Suppressor macrophage treated with lipopolysaccharide for 1 hour (primary cell): ENCODE data around the gene CDC5L.
A peak's percentile ranks its signal among the peaks of the same experiment; 100 is the strongest.

Experiments
- DNase-seq, 3 donors: peaks; one replicate each; pipeline ENCODE4 v3.0.0-alpha.2; 2020 to 2022

The CDC5L gene

DNA sequence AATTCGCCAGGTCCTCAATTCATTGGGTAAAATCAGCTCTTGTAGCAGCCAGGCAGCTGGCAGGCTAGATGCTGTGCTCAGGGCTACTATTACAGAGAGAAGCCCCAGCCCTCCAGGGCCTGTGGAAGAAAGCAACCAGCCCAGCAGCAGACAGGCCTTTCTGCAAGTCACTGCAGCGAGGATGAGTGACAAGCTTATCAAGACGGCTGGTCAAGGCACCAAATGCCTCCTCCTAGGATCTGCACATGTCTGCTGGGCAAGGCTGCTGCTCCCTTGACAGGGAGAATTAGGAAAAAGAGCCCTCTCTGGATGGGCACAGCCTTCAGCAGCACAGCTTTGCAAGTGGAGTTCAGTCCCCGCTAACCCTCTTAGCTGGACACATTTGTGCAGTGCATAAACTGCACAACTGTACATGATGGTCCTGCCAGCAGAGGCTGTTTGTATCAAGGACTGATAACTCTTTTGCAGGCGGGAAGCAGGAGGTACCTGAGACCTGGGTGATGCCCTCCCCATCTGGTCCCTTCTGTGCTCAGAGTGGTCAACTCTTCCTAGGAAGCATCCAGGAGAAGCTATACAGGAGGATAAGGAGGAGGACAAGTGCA, 89.9 kb downstream of the CDC5L start:
- DNase-seq, result no peak

DNA sequence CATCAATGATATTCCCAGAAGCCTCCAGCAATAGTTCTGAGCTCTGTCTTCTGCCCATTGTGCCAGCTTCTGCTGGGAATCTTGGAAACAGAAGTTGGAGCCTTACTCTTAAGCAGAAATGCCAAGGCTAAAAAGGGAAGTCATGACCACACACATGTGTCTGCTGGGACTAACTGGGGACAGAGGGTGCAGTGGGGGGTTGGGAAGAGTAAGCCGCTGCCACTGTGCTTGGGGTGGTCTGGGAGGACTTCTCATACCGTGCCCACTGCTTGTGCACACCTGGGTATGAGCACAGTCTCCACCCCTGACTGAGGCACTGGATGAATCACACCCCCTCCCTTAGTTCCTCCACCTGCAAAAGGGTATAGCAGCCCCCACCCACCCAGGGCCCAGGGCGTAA, 90.7 kb downstream of the CDC5L start:
- DNase-seq, result peak; percentile 58 to 66 (median 65)

DNA sequence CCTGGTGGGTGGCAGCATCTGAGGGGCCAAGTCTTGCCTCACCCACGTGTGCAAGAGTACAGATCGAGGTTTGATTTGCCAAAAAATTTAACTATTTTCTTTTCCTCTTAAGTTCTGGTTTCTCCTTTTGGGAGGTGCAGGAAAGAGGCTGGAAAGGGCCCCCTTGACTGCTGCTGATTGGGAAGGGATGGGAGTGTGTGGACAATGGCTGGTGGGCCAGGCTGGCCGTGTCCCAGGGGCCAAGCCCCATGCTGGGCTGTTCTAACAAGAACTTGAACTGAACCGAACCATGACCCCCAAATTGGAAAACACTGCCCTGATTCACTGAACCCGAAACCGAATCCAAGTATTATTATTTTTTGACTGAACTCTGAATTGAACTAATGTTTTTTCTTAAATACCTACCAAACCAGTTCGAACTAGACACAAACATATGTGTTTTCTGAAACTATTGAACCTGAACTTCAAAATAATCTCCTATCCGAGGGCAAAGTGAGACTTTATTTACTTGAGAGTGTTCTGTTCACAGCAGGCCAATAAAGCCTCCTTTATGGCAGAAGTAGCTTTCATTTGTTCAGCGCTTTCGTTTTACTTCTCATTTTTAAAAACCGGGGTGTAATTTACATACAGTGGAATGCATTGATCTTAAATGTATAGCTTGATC, 91.2 kb downstream of the CDC5L start:
- peak in 1 of 3 donors; percentile 9 for DNase-seq

DNA sequence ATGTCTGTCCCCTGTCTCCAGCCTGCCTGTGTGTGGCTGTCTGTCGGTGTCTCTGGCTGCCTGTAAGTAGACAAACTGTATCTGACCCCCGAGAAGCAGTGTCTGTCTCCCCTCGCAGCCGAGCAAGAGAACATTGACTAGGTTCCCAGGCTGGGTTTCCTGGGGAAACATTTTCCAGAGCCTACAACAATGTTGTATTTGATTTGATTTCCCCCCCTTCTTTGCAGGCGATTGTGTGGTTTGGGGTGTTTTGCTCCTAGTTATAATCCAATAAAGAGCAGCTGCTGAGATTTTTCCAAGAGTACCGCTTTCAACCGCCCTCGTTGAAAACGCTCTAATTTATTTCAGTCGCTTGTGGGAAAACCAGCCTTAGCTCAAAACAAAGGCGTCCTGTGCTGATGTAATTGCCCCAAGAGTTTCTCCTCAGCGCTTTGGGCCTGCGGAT, 92.6 kb downstream of the CDC5L start:
- DNase-seq, result no peak

DNA sequence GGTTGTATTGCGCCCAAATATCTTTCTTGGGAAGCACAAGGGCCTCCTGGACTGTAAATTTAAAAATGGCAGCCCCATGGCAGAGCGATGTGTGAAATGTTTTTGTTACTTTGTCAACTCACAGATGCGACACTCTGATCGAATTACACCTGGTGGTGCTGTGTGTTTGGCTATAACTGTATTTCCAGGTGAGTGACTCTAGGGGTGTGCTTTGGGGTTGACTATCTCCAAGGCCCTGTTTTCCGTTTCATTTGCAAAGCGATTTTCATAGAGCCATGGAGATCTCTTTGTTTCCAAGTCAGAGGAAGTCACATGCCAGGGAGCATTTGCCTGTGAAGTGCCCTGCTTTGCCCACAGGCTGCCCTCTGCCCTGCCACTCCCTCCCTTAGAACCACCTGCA, 93.5 kb downstream of the CDC5L start:
- no peak for DNase-seq

DNA sequence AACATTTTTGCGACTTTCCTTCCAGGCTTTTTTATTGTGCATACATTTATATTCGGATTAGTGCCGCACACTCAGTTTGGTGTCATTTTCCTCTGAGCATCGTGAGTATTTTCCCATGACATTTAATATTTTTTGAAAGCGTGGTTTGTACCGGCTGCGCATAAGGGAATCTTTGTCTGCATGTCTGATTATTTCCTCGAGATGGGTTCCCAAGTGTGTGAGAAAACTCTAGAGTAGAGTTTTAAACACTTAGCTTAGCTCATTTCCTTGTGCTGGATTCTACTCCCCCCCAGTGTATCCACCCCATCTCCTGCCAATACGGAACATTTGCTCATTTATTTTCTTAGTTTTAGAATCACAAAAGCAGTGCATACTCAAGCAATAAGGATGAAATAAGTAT, 94.3 kb downstream of the CDC5L start:
- DNase-seq, result no peak

DNA sequence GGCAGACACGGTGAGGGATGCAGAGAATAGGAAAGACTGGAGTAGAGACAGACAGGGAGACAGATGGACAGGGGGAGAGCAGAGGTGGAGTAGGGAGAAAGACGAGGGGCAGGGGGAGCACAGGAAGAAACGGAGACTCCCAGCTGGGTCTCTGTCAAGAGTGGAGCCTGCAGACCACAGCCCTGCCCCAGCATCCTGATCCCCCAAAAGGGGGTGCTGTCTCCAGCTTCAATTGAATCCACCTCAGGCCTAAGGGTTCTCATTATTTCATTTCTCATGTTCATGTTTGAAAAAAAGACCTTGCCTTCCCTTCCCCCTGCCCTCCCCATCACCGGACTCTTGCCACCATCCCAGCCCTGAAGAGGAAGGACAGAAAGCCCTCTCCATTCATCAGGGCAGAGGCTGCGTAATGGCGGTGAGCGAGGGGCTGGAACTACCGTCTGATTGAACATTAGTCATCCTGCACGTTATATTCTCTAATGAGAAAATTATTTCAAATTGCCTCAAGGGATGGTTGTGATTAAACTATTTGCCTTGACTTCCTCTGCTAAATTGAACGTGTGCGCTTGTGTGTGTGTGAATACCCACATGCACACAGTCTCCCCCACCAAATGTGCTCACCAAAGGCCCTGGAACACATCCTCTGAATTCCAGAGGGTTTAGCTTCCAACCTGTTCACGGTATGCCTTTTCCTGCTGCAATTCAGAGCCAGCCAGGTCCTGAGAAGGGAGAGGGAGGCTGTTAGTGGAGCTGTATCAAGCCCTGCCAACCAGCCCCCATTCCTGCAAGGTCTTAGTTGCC, 98.3 kb downstream of the CDC5L start:
- DNase-seq, result no peak

DNA sequence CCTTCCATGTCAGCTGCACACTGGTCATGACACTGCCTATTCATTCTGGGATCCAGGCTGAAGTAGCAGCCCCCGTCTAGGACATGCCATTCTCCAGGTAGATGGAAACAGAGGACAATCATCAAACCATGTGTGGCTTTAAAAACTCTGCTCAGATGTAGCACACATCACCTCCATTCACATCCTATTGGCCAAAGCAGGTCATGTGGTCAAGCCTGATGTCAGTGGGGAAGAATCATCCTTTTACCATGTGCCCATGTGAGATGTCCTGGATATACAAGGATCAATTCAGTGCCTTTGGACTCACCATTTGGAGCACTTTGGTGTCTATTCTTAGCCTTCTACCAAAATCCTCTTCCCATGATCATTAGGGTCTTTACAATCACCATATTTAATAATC, 99.5 kb downstream of the CDC5L start:
- no peak for DNase-seq

DNA sequence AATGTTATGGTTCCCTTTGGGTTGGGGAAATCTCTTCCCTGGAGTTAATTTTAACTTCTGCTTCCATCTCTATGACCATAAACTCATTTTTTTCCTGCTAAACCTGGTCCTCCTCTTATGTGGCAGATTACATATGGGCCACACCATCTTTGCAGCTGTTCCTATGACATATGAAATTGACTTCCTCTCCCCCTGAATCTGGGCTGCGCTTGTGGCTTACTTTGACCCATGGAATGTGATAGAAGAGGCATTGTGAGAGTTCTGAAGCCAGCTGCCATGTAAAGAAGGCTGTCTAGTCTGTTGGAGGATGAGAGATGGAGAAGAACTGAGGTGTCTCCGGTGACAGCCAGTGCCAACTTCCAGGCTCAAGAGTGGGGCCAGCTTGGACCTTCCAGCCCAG, 100.1 kb downstream of the CDC5L start:
- no peak for DNase-seq

DNA sequence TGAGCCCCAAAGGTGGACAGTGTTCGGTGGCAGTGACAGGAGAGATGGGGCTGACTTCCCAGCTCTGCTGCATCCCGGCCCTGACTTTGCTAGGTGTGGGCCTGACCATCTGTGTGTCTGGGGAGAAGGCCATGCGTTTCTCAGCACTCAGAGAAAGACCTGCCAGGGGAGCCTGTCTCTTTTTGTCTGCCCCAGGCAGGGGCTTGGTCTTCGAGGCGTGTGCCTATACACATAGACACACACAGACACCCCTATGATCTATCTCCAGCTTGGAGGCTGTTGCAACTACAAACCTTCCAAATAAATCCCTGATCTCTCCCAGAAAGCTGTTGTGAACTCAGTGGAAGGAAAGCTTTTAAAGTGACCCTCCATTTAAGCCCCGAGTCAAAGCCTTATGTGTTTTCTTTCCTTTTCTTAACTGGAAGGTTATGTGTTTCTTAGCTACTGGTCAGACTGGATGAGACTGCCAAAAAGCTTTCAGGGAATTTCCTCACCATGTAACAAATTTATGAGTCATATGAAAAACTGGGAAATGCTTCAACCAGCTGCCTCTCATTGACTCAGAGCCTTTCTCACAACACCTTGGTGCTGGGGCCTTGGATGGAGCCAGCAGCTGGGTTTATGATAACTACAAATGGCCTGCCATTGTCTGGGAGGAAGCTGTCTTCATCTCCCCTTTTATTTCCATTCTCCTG, 102.6 kb downstream of the CDC5L start:
- peak; percentile 72 to 86 (median 78) for DNase-seq

DNA sequence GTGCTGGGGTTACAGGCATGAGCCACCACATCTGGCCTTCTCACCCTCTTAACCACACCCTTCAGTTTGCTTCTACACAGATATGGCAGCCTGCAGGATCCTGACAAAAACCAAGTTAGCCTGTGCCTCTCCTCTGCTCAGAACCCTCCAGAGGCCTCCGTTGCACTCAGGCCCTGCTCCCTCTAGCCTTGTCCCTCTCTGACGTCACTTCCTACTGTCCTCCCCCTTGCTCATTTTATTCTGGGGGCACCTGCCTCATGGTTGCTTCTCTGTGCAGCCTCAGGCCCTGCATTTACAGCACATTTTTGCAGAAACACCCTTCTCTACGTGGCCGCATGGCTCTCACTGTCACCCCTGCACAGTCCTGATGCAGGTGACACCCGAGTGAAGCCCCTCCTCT, 105.6 kb downstream of the CDC5L start:
- no peak for DNase-seq

DNA sequence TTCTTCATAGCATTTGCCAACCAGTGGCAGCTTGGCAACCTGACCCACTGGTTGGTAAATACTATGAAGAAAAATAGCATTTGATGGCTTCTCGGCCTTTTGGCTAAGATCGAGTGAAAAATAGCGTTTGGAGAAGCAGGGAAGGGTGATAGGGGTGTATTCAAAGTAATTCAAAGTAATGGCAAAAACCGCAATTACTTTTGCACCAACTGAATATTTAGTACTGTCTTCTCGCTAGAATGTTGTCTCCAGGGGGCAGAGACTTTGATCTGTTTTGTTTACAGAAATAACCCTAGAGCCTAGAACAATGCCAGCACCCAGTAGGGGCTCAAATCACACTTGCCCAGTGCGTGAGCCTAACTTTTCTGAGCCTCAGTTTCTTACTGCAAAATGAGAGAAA, 106.1 kb downstream of the CDC5L start:
- no peak for DNase-seq

DNA sequence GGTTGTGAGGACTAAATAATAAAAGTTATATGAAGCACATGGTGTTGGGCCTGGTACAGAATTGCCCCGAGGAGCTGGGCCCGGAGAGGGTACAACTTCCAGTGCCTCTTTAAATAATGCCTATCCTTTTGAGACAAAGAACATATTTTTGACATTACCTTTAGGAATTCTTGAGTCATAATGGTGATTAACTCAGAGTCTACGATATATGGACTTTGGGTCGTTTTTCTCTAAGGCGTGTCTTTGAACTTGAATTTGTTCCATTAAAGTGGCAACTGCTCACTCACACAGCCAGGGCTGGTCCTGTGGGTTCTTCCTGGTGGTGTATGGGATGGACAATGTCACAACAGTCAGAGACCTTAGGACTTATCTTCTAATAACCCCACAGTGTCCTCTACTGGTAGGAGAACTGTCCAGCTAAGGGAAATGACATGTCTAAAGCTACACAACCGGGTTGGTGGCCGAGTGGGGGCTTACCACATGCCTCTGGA, 106.5 kb downstream of the CDC5L start:
- DNase-seq, result peak; percentile 25 to 30 (median 26)

DNA sequence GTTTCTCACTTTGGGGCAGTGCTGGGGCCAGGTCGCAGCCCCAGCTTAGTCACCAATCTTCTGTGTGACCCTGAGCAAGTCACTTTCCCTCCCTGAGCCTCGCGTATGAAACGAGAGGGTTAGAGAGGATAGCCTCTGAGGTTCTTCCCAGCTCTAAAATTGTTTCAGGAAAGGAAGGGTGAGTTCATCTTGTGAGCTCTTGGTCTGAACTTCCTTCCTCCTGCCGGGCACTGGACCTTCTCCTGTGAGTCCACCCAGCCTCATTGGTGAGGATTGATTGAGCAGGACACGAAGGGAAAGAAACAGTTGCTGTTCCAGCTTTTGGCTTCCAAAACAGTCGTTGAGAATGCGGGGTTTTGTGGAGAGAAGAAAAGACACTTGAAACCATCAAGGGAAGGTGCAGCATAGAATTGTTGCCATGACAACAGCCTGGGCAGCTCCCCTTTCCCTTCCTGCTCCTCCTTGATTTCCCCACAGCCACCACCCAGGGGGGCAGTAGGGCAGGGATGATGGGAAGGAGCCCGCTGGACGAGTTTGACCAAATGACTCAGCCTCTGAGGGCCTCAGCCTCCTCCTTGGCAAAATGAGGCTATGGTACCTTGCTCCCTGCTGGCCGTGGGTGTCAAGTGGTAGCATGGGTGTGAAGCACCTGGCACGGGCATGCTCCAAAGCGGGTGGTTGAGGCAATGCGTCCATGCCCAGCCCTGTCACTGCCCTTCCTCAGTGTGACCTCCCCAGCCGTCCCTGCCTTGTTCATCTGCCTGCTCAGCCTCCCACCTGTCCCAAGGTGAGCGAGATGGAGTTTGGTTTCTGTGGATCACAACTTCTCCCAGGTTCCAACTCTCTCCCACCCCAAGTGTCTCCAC, 107.8 kb downstream of the CDC5L start:
- DNase-seq, result peak in 1 of 3 donors; percentile 9

DNA sequence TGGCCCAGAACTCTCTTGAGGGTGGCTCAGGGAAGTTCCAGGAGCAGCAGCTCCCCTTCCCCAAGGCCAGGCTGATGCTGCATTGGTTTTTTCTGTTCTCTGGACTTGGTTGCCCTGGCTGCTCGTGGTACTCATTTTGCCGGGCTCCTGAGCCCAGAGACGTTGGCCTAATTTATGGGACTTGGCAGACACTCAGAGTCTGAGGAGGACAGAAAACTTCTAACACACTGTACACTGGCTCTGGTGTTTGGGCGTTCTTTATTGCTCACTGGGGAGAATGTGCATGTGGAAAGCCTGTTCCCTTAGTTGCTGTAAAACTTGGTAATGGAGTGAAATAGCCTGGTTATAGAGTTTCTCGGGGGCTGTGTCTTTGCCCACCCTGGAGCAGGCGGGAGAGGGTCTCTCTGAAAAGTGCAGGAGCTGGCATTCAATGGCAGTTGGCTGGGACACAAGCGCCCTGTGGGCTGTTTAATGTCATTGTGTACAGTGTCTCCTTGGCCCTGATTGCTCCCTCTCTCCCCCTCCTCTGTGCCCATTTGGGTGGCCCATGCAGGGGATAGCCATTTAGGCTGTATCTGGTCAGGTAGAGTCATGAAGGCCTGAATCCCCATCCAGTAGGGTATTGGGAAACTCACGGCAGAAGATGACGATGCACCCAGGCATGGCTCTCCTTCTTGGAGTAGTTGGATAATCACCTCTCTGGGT, 109.3 kb downstream of the CDC5L start:
- DNase-seq, result no peak

DNA sequence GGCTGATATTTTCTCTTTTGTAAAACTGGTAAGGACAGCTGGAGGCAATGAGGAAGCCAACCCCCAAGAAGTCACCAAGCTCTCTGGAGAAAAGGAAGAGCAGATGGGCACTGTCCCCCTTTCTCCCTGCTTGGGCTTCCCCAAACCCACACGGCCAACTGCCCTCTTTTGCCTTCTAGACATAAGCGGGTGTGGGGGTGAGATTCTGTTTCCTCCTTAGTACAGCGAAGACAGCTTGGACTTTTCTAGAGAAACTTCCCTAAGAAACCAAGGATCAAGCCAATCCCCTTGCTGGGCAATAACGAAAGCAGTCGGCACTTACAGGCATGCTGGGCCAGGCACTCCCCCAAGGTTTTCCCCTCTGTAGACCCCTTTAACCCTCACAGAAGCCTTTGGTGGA, 110.3 kb downstream of the CDC5L start:
- peak; percentile 36 to 60 (median 52) for DNase-seq

DNA sequence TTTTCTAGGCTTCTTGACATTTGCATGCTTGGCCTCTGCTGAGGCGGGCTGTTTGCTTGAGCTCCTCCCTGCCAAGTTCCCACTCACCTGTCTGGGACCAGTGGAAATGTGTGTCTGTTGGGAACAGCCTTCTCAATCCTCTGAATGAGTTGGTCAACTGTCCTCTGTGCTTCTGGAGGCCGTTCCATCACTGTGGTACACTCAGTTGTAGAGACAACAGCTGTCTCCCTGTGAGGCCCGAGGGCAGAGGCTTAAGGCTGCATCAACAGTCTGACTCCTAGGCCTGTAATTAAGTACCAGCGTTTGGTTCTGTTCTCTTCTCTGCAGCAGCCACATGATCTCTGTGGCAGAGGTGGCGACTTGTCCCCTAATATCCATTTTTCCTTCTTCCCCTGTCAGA, 110.9 kb downstream of the CDC5L start:
- DNase-seq, result no peak

DNA sequence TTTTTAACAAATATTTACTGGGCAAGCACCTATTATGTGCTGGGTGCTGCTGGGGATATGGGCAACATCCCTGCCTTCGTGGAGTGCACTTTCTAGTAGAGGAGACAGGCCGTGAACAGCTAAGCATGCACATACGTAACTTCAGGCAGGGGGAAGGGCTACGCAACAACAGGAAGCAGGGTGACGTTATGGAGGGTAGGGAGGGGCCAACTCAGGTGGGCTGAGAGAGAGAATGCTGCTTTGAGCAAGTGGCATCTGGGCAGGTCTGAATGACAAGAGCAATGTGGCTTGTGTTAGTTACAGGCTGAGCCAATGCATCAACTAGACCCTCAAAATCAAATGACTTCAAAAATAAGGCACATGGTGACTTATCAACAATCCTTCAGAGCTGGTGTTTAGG, 112.1 kb downstream of the CDC5L start:
- DNase-seq, result no peak
